BE2C (cell line): ENCODE measurements around the gene PLCH2. TPM values are rescaled to one million over a fixed set of nuclear protein-coding genes. Genes with fewer than 3 reads are reported as not detected.

Experiments
- DNase-seq: peaks from one replicate; pipeline ENCODE4 v3.0.0-alpha.2; 2020
- H3K27me3 ChIP-seq: fragments of 250-450 bp; sonication (Bioruptor Pico); 2 replicates; pipeline ENCODE4 v1.5.1; 2020; ENCODE audit warnings: mild to moderate bottlenecking
- H3K36me3 ChIP-seq: fragments of 250-450 bp; sonication (Bioruptor Pico); 2 replicates; pipeline ENCODE4 v1.5.1; 2020; ENCODE audit warnings: mild to moderate bottlenecking
- H3K4me1 ChIP-seq: fragments of 250-450 bp; sonication (Bioruptor Pico); 2 replicates; pipeline ENCODE4 v1.5.1; 2020
- H3K4me3 ChIP-seq: 2 replicates; pipeline ENCODE4 v1.5.1; 2011; ENCODE audit warnings: low read depth, low read length
- H3K9me3 ChIP-seq: fragments of 250-450 bp; sonication (Bioruptor Pico); 2 replicates; pipeline ENCODE4 v1.5.1; 2020
- polyA plus RNA-seq: library from polyadenylated mRNA; unstranded; fragments of >200 nt; gene quantifications from one replicate; pipeline ENCODE4 v1.2.1, GENCODE V29; 2012; ENCODE audit warnings: low read depth, missing spikeins; ENCODE audit not compliant: insufficient read length, insufficient read depth
- TF ChIP-seq, protein P1 (sequence below): IDR thresholded peaks from 2 replicates; pipeline ENCODE4 v1.5.1; 2012; ENCODE audit warnings: mild to moderate bottlenecking, low read depth, low read length

The PLCH2 gene, protein sequence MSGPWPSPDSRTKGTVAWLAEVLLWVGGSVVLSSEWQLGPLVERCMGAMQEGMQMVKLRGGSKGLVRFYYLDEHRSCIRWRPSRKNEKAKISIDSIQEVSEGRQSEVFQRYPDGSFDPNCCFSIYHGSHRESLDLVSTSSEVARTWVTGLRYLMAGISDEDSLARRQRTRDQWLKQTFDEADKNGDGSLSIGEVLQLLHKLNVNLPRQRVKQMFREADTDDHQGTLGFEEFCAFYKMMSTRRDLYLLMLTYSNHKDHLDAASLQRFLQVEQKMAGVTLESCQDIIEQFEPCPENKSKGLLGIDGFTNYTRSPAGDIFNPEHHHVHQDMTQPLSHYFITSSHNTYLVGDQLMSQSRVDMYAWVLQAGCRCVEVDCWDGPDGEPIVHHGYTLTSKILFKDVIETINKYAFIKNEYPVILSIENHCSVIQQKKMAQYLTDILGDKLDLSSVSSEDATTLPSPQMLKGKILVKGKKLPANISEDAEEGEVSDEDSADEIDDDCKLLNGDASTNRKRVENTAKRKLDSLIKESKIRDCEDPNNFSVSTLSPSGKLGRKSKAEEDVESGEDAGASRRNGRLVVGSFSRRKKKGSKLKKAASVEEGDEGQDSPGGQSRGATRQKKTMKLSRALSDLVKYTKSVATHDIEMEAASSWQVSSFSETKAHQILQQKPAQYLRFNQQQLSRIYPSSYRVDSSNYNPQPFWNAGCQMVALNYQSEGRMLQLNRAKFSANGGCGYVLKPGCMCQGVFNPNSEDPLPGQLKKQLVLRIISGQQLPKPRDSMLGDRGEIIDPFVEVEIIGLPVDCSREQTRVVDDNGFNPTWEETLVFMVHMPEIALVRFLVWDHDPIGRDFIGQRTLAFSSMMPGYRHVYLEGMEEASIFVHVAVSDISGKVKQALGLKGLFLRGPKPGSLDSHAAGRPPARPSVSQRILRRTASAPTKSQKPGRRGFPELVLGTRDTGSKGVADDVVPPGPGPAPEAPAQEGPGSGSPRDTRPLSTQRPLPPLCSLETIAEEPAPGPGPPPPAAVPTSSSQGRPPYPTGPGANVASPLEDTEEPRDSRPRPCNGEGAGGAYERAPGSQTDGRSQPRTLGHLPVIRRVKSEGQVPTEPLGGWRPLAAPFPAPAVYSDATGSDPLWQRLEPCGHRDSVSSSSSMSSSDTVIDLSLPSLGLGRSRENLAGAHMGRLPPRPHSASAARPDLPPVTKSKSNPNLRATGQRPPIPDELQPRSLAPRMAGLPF (N-terminal part only)
- polyA plus RNA-seq: 6.1 TPM

DNA sequence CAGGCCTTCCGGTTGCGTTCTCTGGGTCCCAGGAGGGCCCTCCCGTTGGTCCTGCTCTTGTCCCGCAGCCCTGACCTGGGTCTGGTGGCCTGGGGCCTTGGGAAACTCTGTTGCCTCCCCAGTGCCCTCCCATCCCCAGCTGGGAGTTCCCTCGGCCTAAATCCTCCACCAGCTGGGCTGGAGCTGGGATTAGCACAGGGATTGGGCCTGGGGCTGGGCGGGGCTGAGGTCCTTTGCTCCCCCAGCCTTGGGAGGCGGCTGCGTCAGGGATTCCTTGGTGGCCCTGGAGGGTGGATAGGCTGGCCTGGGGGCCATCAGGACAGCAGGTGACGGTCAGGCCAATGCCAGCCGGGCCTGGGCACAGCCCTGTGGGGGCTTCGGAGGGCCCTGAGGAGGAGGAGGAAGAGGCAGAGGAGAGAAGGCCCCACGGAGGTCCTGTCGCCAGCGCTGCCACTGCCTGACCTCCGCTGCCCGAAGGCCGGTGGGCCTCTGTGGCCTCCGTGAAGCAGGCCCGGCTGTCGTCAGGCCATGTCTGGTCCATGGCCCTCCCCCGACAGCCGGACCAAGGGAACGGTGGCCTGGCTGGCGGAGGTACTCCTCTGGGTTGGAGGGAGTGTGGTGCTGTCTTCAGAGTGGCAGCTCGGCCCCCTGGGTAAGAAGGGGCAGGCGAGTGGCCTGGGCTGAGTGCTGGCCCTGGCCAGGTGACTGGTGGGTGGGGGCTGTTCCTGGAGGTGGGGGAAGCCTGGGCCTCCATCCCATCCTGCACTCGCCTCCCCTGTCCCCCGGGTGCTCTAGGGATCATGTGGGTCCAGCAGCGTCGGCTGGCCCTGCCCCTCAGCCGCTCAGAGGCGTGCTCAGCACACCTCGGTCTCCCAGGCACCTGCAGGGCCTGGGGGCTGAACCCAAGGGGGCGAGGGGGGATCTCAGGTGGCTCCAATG is at the start of gene PLCH2:
Gene PLCH2, plus strand, starts transcription at position 229 of the 939 bp plus-strand sequence. Its CDS starts 300 bp downstream, at position 529.
- Histone ChIP-seq H3K4me1 (peaks cover 48% of the 10 kb centered on the region), H3K4me3 (no peak within 1 kb of the TSS), H3K27me3 (no peaks in the 10 kb centered on the region), H3K9me3 (no peaks in the 10 kb centered on the region), H3K36me3 (no peaks in the 10 kb centered on the region)
- no peak for DNase-seq
- TF ChIP-seq, protein P1, sequence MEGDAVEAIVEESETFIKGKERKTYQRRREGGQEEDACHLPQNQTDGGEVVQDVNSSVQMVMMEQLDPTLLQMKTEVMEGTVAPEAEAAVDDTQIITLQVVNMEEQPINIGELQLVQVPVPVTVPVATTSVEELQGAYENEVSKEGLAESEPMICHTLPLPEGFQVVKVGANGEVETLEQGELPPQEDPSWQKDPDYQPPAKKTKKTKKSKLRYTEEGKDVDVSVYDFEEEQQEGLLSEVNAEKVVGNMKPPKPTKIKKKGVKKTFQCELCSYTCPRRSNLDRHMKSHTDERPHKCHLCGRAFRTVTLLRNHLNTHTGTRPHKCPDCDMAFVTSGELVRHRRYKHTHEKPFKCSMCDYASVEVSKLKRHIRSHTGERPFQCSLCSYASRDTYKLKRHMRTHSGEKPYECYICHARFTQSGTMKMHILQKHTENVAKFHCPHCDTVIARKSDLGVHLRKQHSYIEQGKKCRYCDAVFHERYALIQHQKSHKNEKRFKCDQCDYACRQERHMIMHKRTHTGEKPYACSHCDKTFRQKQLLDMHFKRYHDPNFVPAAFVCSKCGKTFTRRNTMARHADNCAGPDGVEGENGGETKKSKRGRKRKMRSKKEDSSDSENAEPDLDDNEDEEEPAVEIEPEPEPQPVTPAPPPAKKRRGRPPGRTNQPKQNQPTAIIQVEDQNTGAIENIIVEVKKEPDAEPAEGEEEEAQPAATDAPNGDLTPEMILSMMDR: no peak

DNA sequence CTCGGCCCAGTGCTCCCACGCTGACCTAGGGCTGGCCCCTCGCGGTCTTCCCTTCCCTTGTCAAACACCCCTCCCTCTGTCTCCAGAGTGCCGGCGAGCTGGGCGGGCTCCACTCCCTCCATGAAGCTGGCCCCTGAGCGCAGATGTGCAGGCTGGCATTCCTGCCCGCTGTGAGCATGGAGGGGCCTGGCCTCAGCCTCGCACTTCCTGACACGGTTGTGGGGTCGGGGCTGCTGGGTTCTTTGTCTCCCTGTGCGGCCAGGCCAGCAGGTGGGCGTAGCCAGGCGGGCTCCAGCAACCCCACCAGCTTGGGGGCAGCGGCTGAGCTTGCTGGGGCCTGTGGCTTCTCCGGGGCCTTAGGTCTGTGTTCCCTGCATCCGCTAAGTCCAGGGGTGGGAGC is 49.5 kb upstream of the PLCH2 start:
- Histone ChIP-seq H3K27me3 (no peaks in the 10 kb centered on the region), H3K9me3 (no peaks in the 10 kb centered on the region), H3K4me3 (no peak overlapping the region), H3K4me1 (no peaks in the 10 kb centered on the region), H3K36me3 (no peaks in the 10 kb centered on the region)
- DNase-seq: no peak
- TF ChIP-seq, protein P1: no peak

DNA sequence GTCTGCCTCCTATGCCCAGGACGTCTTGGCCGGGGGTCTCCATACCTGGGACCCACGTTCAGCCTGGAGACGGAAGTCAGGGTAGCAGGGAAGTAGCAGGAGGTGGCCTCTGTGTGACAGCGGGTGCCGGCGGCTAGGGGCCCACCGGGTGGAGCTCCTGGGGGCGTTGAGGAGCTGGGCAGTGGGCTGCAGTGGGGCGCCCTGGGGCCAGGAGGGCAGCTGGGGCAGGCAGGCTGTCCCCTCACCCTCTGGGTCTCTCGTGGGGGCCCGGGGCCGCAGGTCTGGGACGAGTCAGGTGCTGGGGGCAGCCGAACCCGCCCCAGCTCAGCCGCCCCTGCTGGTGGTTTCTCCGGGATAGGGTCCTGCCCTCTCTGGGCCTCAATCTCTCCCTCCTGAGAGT is 49.0 kb upstream of the PLCH2 start:
- Histone ChIP-seq H3K4me3 (no peak overlapping the region), H3K36me3 (no peaks in the 10 kb centered on the region), H3K9me3 (no peaks in the 10 kb centered on the region), H3K27me3 (no peaks in the 10 kb centered on the region), H3K4me1 (no peaks in the 10 kb centered on the region)
- TF ChIP-seq, protein P1: no peak
- no peak for DNase-seq

DNA sequence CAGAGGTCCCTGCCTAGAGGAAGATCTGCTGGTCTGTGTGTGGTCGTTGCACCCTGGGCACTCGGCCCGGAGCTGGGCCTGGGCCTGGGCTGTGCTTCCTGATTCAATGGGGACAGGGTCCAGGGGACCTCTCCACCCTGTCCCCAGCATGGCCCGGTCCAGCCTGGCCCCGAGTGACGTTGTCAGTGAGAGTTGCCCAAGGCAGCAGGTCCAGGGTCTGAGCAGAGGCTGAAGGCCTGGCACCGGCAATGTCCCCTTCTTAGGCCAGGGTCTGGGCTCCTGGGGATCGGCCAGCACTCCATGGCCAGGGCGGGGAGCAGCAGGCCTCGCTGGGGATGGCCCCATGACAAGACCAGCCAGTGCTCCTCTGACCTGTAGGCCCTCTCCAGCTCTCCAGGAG is 48.1 kb upstream of the PLCH2 start:
- TF ChIP-seq, protein P1: no peak
- Histone ChIP-seq H3K36me3 (no peaks in the 10 kb centered on the region), H3K27me3 (no peaks in the 10 kb centered on the region), H3K4me3 (no peak overlapping the region), H3K9me3 (no peaks in the 10 kb centered on the region), H3K4me1 (no peaks in the 10 kb centered on the region)
- no peak for DNase-seq

DNA sequence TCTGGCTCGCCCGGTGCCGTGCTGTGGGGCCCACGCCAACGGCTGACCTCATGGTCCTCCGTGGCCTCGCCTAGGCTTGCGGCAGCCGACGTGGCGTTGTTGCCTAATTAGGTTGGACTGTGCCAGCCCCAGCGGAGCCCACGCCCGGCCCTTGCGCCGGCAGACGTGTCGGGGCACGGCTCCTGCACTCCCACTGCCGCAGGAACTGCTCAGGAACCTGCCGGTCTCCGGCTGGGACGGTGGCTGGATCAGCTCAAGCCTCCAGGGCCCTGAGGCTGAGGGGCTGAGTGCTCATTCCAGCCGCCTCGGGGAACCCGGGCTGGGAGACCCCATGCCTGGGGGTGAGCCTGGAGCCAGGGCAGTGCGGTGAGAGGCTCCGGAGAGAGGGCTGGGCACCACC is 47.6 kb upstream of the PLCH2 start:
- TF ChIP-seq, protein P1: no peak
- H3K4me3 ChIP-seq: no peak overlapping the region
- H3K36me3 ChIP-seq: no peaks in the 10 kb centered on the region
- H3K27me3 ChIP-seq: no peaks in the 10 kb centered on the region
- no peaks in the 10 kb centered on the region for H3K4me1 ChIP-seq
- no peak for DNase-seq
- no peaks in the 10 kb centered on the region for H3K9me3 ChIP-seq
